Neural progenitor cell (in vitro differentiated cells): ENCODE data around the gene NUDT16L1. TPM values are rescaled to one million over a fixed set of nuclear protein-coding genes. Genes with fewer than 3 reads are reported as not detected.

Source experiments
- DNase-seq: peaks from one replicate; pipeline ENCODE4 v3.0.0-alpha.2; 2016; ENCODE audit warnings: low spot score
- H2AFZ ChIP-seq: fragments of 200-600 bp; sonication (generic); replicated peaks from 2 replicates; pipeline ENCODE4 v1.6.1; 2016; ENCODE audit warnings: antibody characterized with exemption
- H3F3A ChIP-seq: fragments of 200-600 bp; sonication (generic); 2 replicates; pipeline ENCODE4 v1.6.1; 2016; ENCODE audit warnings: antibody characterized with exemption, low read depth
- H3K27ac ChIP-seq: fragments of 200-600 bp; sonication (generic); 2 replicates; pipeline ENCODE4 v1.5.1; 2016; ENCODE audit warnings: mild to moderate bottlenecking
- H3K27me3 ChIP-seq: fragments of 200-600 bp; sonication (generic); 2 replicates; pipeline ENCODE4 v1.6.1; 2016; ENCODE audit warnings: mild to moderate bottlenecking, moderate library complexity
- H3K36me3 ChIP-seq: fragments of 200-600 bp; sonication (generic); 2 replicates; pipeline ENCODE4 v1.5.1; 2016
- H3K4me1 ChIP-seq: fragments of 200-600 bp; sonication (generic); 2 replicates; pipeline ENCODE4 v1.6.1; 2016; ENCODE audit warnings: mixed run types
- H3K4me2 ChIP-seq: fragments of 200-600 bp; sonication (generic); 2 replicates; pipeline ENCODE4 v1.6.1; 2016
- H3K4me3 ChIP-seq: fragments of 200-600 bp; sonication (generic); 2 replicates; pipeline ENCODE4 v1.5.1; 2016
- H3K79me2 ChIP-seq: fragments of 200-600 bp; sonication (generic); 2 replicates; pipeline ENCODE4 v1.6.1; 2016; ENCODE audit warnings: low read depth
- H3K9ac ChIP-seq: fragments of 200-600 bp; sonication (generic); 2 replicates; pipeline ENCODE4 v1.6.1; 2016
- H3K9me3 ChIP-seq: fragments of 200-600 bp; sonication (generic); 2 replicates; pipeline ENCODE4 v1.5.1; 2016; ENCODE audit warnings: low read depth
- H4K20me1 ChIP-seq: fragments of 200-600 bp; sonication (generic); 2 replicates; pipeline ENCODE4 v1.6.1; 2016; ENCODE audit warnings: low read depth
- H3K27ac Mint-ChIP-seq: 3 replicates; pipeline ENCODE4 v1.8.0; 2021; ENCODE audit warnings: mixed read lengths
- H3K27me3 Mint-ChIP-seq: 2 replicates; pipeline ENCODE4 v1.8.0; 2022; ENCODE audit warnings: low read depth, mild to moderate bottlenecking, inconsistent platforms, moderate library complexity, mixed read lengths; ENCODE audit not compliant: insufficient read depth
- H3K36me3 Mint-ChIP-seq: 3 replicates; pipeline ENCODE4 v1.8.0; 2021; ENCODE audit warnings: mixed read lengths
- H3K4me1 Mint-ChIP-seq: 3 replicates; pipeline ENCODE4 v1.8.0; 2021; ENCODE audit warnings: mixed read lengths
- H3K4me3 Mint-ChIP-seq: 3 replicates; pipeline ENCODE4 v1.8.0; 2021; ENCODE audit warnings: mild to moderate bottlenecking, moderate library complexity, mixed read lengths
- H3K9me3 Mint-ChIP-seq: 3 replicates; pipeline ENCODE4 v1.8.0; 2020; ENCODE audit warnings: mixed read lengths
- EZH2 ChIP-seq: fragments of 200-600 bp; sonication (generic); IDR thresholded peaks from 2 replicates; pipeline ENCODE4 v1.6.1; 2017; ENCODE audit warnings: antibody characterized with exemption, mild to moderate bottlenecking, moderate library complexity
- EZH2phosphoT487 ChIP-seq: fragments of 200-600 bp; sonication (generic); IDR thresholded peaks from 2 replicates; pipeline ENCODE4 v1.6.1; 2017; ENCODE audit warnings: antibody characterized with exemption
- total RNA-seq: library from RNA; depleted of rRNA; stranded (reverse); fragments of >200 nt; gene quantifications from 2 replicates; pipeline ENCODE4 v1.2.3, GENCODE V29; 2015; ENCODE audit warnings: low replicate concordance
- TF ChIP-seq, protein P1 (sequence below): fragments of 200-600 bp; sonication (generic); IDR thresholded peaks from 2 replicates; pipeline ENCODE4 v1.5.1; 2017; ENCODE audit warnings: antibody characterized with exemption, mild to moderate bottlenecking

Gene NUDT16L1
- total RNA-seq, 1 donor from 2014 or later = 10.9 TPM

DNA sequence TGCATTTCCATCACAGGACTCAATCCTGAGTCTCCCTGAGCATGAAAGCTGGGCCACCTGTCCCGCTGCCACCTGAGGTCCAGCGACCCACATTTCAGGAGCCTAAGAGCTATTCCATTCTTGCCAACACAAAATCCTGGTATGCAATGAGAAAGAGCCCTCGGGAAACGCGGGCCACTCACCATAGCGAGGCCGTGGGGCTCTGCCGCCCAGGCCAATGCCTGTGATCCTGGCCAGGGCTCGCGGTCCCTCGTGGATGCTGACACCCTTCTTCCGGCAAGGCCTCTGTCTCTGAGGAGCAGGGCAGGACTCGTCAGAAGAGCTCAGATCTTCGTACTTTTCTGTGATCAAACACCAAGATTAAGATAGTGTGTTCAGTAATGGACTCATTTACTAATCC, 11.6 kb downstream of the NUDT16L1 start:
- no peak overlapping the region for H3K4me3 ChIP-seq
- no peaks in the 10 kb centered on the region for H3K79me2 ChIP-seq
- Mint-ChIP-seq H3K4me3 (no peak overlapping the region), H3K9me3 (no peaks in the 10 kb centered on the region), H3K4me1 (no peaks in the 10 kb centered on the region), H3K36me3 (peaks cover 15% of the 10 kb centered on the region), H3K27me3 (no peaks in the 10 kb centered on the region), H3K27ac (no peak overlapping the region)
- H3K36me3 ChIP-seq = peaks cover 2% of the 10 kb centered on the region
- no peaks in the 10 kb centered on the region for H3K27me3 ChIP-seq
- H3K4me1 ChIP-seq = no peaks in the 10 kb centered on the region
- no peaks in the 10 kb centered on the region for H4K20me1 ChIP-seq
- no peaks in the 10 kb centered on the region for H3K9me3 ChIP-seq
- no peak overlapping the region for H3K27ac ChIP-seq
- H3K4me2 ChIP-seq = no peak overlapping the region
- no peak for TF ChIP-seq EZH2
- no peak for TF ChIP-seq EZH2phosphoT487
- TF ChIP-seq, protein P1, sequence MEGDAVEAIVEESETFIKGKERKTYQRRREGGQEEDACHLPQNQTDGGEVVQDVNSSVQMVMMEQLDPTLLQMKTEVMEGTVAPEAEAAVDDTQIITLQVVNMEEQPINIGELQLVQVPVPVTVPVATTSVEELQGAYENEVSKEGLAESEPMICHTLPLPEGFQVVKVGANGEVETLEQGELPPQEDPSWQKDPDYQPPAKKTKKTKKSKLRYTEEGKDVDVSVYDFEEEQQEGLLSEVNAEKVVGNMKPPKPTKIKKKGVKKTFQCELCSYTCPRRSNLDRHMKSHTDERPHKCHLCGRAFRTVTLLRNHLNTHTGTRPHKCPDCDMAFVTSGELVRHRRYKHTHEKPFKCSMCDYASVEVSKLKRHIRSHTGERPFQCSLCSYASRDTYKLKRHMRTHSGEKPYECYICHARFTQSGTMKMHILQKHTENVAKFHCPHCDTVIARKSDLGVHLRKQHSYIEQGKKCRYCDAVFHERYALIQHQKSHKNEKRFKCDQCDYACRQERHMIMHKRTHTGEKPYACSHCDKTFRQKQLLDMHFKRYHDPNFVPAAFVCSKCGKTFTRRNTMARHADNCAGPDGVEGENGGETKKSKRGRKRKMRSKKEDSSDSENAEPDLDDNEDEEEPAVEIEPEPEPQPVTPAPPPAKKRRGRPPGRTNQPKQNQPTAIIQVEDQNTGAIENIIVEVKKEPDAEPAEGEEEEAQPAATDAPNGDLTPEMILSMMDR = no peak
- H2AFZ ChIP-seq = no peak overlapping the region
- DNase-seq = no peak
- H3F3A ChIP-seq = no peaks in the 10 kb centered on the region
- no peak overlapping the region for H3K9ac ChIP-seq

DNA sequence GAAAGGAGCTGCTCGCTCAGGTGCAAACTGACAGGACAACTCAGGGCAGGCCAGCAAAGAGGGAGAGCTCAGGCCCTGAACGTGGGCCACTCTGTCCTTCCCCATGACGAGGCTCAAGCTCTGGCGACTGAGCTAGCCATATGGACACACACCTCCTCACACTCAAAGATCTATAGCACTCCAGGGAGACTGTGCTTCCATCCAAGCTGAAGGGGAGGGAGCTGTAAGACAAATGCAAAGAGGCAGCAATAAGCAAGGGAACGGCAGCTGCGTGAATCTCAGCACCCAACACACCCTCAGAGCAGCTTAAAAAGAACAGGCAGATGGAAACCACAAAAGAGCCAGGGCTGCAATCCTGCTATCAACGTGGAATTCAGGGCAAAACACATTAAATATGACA, 13.5 kb downstream of the NUDT16L1 start:
- H3K4me2 ChIP-seq = no peak overlapping the region
- H3K4me3 ChIP-seq = no peak overlapping the region
- no peak overlapping the region for H3K4me3 Mint-ChIP-seq
- TF ChIP-seq EZH2phosphoT487 (no peak), EZH2 (no peak)
- TF ChIP-seq, protein P1 = no peak
- H3K36me3 ChIP-seq = peaks cover 2% of the 10 kb centered on the region
- no peak overlapping the region for H2AFZ ChIP-seq
- DNase-seq = no peak
- no peaks in the 10 kb centered on the region for H4K20me1 ChIP-seq
- H3K79me2 ChIP-seq = no peaks in the 10 kb centered on the region
- no peak overlapping the region for H3K9ac ChIP-seq
- H3K27ac Mint-ChIP-seq = peak overlapping the region; percentile 39
- no peaks in the 10 kb centered on the region for H3K9me3 Mint-ChIP-seq
- no peaks in the 10 kb centered on the region for H3K4me1 ChIP-seq
- H3F3A ChIP-seq = no peaks in the 10 kb centered on the region
- no peaks in the 10 kb centered on the region for H3K27me3 ChIP-seq
- H3K9me3 ChIP-seq = no peaks in the 10 kb centered on the region
- no peaks in the 10 kb centered on the region for H3K4me1 Mint-ChIP-seq
- H3K27me3 Mint-ChIP-seq = no peaks in the 10 kb centered on the region
- H3K27ac ChIP-seq = no peak overlapping the region
- H3K36me3 Mint-ChIP-seq = peaks cover 19% of the 10 kb centered on the region

DNA sequence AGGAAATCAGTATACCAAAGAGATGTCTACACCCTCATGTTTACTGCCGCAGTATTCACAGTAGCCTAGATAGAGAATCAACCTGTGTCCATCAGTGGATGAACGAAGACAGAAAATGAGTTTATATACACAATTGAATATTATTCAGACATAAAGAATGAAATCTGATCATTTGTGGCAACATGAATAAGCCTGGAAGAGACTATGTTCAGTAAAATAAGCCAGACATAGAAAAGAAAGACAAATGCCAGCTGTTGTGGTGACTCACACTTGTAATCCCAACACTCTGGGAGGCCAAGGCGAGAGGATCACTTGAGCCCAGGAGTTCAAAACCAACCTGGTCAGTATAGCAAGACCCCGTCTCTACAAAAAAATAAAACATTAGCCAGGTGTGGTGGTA, 16.1 kb downstream of the NUDT16L1 start:
- no peak overlapping the region for H3K4me3 ChIP-seq
- H3K36me3 ChIP-seq = peaks cover 2% of the 10 kb centered on the region
- no peaks in the 10 kb centered on the region for H4K20me1 ChIP-seq
- no peak overlapping the region for H3K4me2 ChIP-seq
- no peak overlapping the region for H2AFZ ChIP-seq
- H3K27ac ChIP-seq = no peak overlapping the region
- H3K27me3 Mint-ChIP-seq = no peaks in the 10 kb centered on the region
- DNase-seq = no peak
- H3K9me3 ChIP-seq = no peaks in the 10 kb centered on the region
- H3K9me3 Mint-ChIP-seq = no peaks in the 10 kb centered on the region
- TF ChIP-seq EZH2phosphoT487 (no peak), EZH2 (no peak)
- TF ChIP-seq, protein P1 = no peak
- H3K4me1 Mint-ChIP-seq = no peaks in the 10 kb centered on the region
- no peaks in the 10 kb centered on the region for H3K79me2 ChIP-seq
- no peaks in the 10 kb centered on the region for H3K27me3 ChIP-seq
- H3F3A ChIP-seq = no peaks in the 10 kb centered on the region
- H3K4me3 Mint-ChIP-seq = no peak overlapping the region
- H3K36me3 Mint-ChIP-seq = peaks cover 23% of the 10 kb centered on the region
- no peaks in the 10 kb centered on the region for H3K4me1 ChIP-seq
- H3K27ac Mint-ChIP-seq = no peak overlapping the region
- no peak overlapping the region for H3K9ac ChIP-seq
